Esophagus muscularis mucosa (tissue), 4 donors: ENCODE measurements around the gene CHRNA4. TPM values are rescaled to one million over a fixed set of nuclear protein-coding genes. Genes with fewer than 3 reads are reported as not detected.

Source experiments
- DNase-seq: peaks from one replicate; pipeline ENCODE4 v3.0.0-alpha.2; 2017; ENCODE audit errors: extremely low spot score
- H3K27ac ChIP-seq, 4 donors: fragments of 200-600 bp; sonication (generic); replicated peaks in 1 of 4; 1 replicate in 3 of 4; 2 replicates in 1 of 4; pipeline ENCODE4 v1.5.1; 2016 to 2019; ENCODE audit warnings: mild to moderate bottlenecking in 1 of 4
- H3K27me3 ChIP-seq, 4 donors: fragments of 200-600 bp; sonication (generic); one replicate each; pipeline versions ENCODE4 v1.5.1 to v1.6.0; 2016 to 2019
- H3K36me3 ChIP-seq, 4 donors: fragments of 200-600 bp; sonication (generic); one replicate each; pipeline ENCODE4 v1.5.1; 2016 to 2019
- H3K4me1 ChIP-seq, 4 donors: fragments of 200-600 bp; sonication (generic); one replicate each; pipeline ENCODE4 v1.5.1; 2016 to 2019
- H3K4me3 ChIP-seq, 4 donors: fragments of 200-600 bp; sonication (generic); 1 replicate in 2 of 4; 2 replicates in 2 of 4; pipeline ENCODE4 v1.5.1; 2016 to 2019; ENCODE audit warnings: mild to moderate bottlenecking in 4 of 4, moderate library complexity in 1 of 4
- H3K9me3 ChIP-seq, 4 donors: fragments of 200-600 bp; sonication (generic); 1 replicate in 3 of 4; 2 replicates in 1 of 4; pipeline ENCODE4 v1.5.1; 2016 to 2019
- CTCF ChIP-seq, 3 experiments: fragments of 200-600 bp in 2 of 3; fragments of 450-650 bp in 1 of 3; sonication (generic) in 2 of 3; IDR thresholded peaks; one replicate each; pipeline ENCODE4 v1.5.1; 2017 to 2019; ENCODE audit warnings: antibody characterized with exemption in 3 of 3, mild to moderate bottlenecking in 2 of 3, moderate library complexity in 1 of 3
- EP300 ChIP-seq: sonication (generic); formaldehyde crosslinking; IDR thresholded peaks from one replicate; pipeline ENCODE4 v1.6.1; 2017; ENCODE audit warnings: antibody characterized with exemption
- POLR2A ChIP-seq: fragments of 450-650 bp; IDR thresholded peaks from one replicate; pipeline ENCODE4 v1.6.1; 2017; ENCODE audit warnings: antibody characterized with exemption, moderate library complexity, mild to moderate bottlenecking, low read depth
- POLR2AphosphoS5 ChIP-seq, 2 donors: sonication (generic); formaldehyde crosslinking; IDR thresholded peaks; one replicate each; pipeline ENCODE4 v1.6.1; 2017; ENCODE audit warnings: antibody characterized with exemption in 2 of 2
- WGBS: methylation state at CpG from one replicate; pipeline ENCODE4 v1.1.5; 2018; 5-methylcytosine and 5-hydroxymethylcytosine counted together
- intact Hi-C: fragments of 100-400 bp; cut with DNase I; formaldehyde crosslinking; loops from one replicate; pipeline ENCODE4 v1.15.1; 2023
- total RNA-seq, 4 donors: library from RNA; depleted of rRNA; stranded (reverse); fragments of >200 nt; gene quantifications; one replicate each; pipeline versions ENCODE4 v1.1.0 to v1.2.1, GENCODE V29; 2016

CHRNA4 gene
- total RNA-seq, 4 donors from 2014 or later = not detected

GRCh38 chr20:63387917-63388316 is 26.8 kb upstream of the CHRNA4 start:
- no peak for TF ChIP-seq POLR2AphosphoS5 (IDR thresholded peaks at IDR 0.05)
- H3K9me3 ChIP-seq = peaks cover 0 to 45% (median 22%) of the 10 kb centered on the region in 4 donors
- H3K27me3 ChIP-seq = peaks cover 0 to 45% (median 0%) of the 10 kb centered on the region in 4 donors

GRCh38 chr20:63387393-63387792 is 26.2 kb upstream of the CHRNA4 start:
- no peak overlapping the region for H3K4me3 ChIP-seq
- intact Hi-C loops = no loop called here
- H3K4me1 ChIP-seq = no peaks in the 10 kb centered on the region
- no peaks in the 10 kb centered on the region for H3K36me3 ChIP-seq
- TF ChIP-seq CTCF (IDR thresholded peaks at IDR 0.05) (no peak), POLR2AphosphoS5 (IDR thresholded peaks at IDR 0.05) (no peak), POLR2A (no peak), EP300 (no peak)
- H3K27me3 ChIP-seq = peaks cover 0 to 46% (median 0%) of the 10 kb centered on the region in 4 donors
- DNase-seq = no peak
- no peak overlapping the region for H3K27ac ChIP-seq
- WGBS = 79% methylated on average over 13 of the region's 13 CpGs
- H3K9me3 ChIP-seq = peaks cover 0 to 45% (median 22%) of the 10 kb centered on the region in 4 donors

More at GRCh38 chr20:63387917-63388316, 26.8 kb upstream of the CHRNA4 start:
- 86% methylated on average over 18 of the region's 18 CpGs for WGBS
- Histone ChIP-seq H3K4me1 (no peaks in the 10 kb centered on the region), H3K27ac (no peak overlapping the region), H3K4me3 (no peak overlapping the region), H3K36me3 (no peaks in the 10 kb centered on the region)
- DNase-seq = no peak
- intact Hi-C loops = no loop called here

GRCh38 chr20:63386491-63386890 is 25.3 kb upstream of the CHRNA4 start:
- Histone ChIP-seq H3K36me3 (no peaks in the 10 kb centered on the region), H3K4me3 (no peak overlapping the region), H3K4me1 (peaks cover 0 to 5% (median 0%) of the 10 kb centered on the region in 4 donors), H3K27me3 (peaks cover 0 to 46% (median 0%) of the 10 kb centered on the region in 4 donors), H3K27ac (no peak overlapping the region), H3K9me3 (peaks cover 0 to 42% (median 21%) of the 10 kb centered on the region in 4 donors)
- WGBS = 91% methylated on average over 13 of the region's 18 CpGs
- DNase-seq = no peak
- TF ChIP-seq POLR2AphosphoS5 (IDR thresholded peaks at IDR 0.05) (no peak), POLR2A (no peak), EP300 (no peak), CTCF (IDR thresholded peaks at IDR 0.05) (no peak)
- intact Hi-C loops = no loop called here

GRCh38 chr20:63385819-63386218 is 24.7 kb upstream of the CHRNA4 start:
- intact Hi-C loops = no loop called here
- Histone ChIP-seq H3K4me1 (peaks cover 0 to 10% (median 0%) of the 10 kb centered on the region in 4 donors), H3K9me3 (peaks cover 0 to 36% (median 18%) of the 10 kb centered on the region in 4 donors), H3K27me3 (peaks cover 0 to 50% (median 0%) of the 10 kb centered on the region in 4 donors), H3K36me3 (no peaks in the 10 kb centered on the region), H3K27ac (no peak overlapping the region), H3K4me3 (no peak overlapping the region)
- TF ChIP-seq CTCF (IDR thresholded peaks at IDR 0.05) (no peak), EP300 (no peak)
- whole genome bisulfite sequencing = 85% methylated on average over 6 of the region's 6 CpGs
- DNase-seq = no peak

GRCh38 chr20:63384336-63384735 is 23.2 kb upstream of the CHRNA4 start:
- H3K27me3 ChIP-seq = peaks cover 0 to 65% (median 0%) of the 10 kb centered on the region in 4 donors
- intact Hi-C loops = loop anchor here (5.0 kb wide), 1 partner anchor 77 kb away; no protein-coding TSS in a partner anchor

More at GRCh38 chr20:63384336-63384735, 23.2 kb upstream of the CHRNA4 start:
- Histone ChIP-seq H3K9me3 (peaks cover 0 to 26% (median 18%) of the 10 kb centered on the region in 4 donors), H3K4me3 (no peak overlapping the region), H3K4me1 (peaks cover 0 to 10% (median 0%) of the 10 kb centered on the region in 4 donors), H3K36me3 (no peaks in the 10 kb centered on the region), H3K27ac (no peak overlapping the region)
- DNase-seq = no peak
- WGBS = 76% methylated on average over 17 of the region's 18 CpGs
- TF ChIP-seq EP300 (no peak), CTCF (IDR thresholded peaks at IDR 0.05) (no peak), POLR2AphosphoS5 (IDR thresholded peaks at IDR 0.05) (no peak), POLR2A (no peak)
